ENCODE measurements around the gene C17orf67. TPM values are rescaled to one million over a fixed set of nuclear protein-coding genes. Genes with fewer than 3 reads are reported as not detected.

C17orf67 gene
- total and polyA plus RNA-seq, 9 of the 15 experiments (the other 6 are each of a cell fraction or from before 2014, with no cell fraction given), result 0.07 to 1.7 (median 0.59) TPM

DNA sequence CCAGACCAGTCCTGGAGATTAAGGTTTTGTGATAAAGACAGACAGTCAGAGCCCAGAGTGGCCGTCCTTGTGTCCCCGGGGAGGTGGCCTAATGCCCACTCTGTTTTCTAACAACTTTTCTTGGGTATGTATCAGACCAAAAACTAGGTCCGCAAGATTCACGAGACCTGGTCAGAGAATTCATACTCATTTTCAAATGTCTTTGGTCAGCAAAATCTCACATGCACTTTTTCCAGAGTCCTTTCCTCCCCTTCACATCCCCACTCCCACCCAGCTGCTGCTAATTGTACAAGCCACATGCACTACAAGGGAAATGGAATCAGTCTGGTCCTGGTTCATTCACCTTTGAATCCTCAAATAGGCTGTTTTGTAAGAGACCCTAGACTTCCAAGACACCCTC, 61.7 kb downstream of the C17orf67 start:
- TF ChIP-seq NRF1 (conservative IDR thresholded peaks at IDR 0.05 in 1 of 2, IDR thresholded peaks at IDR 0.05 in 1 of 2) (no peak), MAFF (IDR thresholded peaks at IDR 0.05; ENCODE audit: low read length) (0 out of 2 replicates have a peak, but pooled peaks have one; percentile 18), FOXM1 (IDR thresholded peaks at IDR 0.05; ENCODE audit: low read depth) (no peak), FOXM1 (CRISPR knock-in tag; IDR thresholded peaks at IDR 0.05; ENCODE audit: low read depth) (no peak), TCF15 (CRISPR knock-in tag; IDR thresholded peaks at IDR 0.05) (no peak), MLX (CRISPR knock-in tag; conservative IDR thresholded peaks at IDR 0.05) (no peak), ZNF263 (CRISPR knock-in tag; IDR thresholded peaks at IDR 0.05; ENCODE audit: borderline replicate concordance) (no peak), MTF1 (CRISPR knock-in tag; IDR thresholded peaks at IDR 0.05; ENCODE audit: borderline replicate concordance) (no peak), MAFG (tag; conservative IDR thresholded peaks at IDR 0.05) (0 out of 2 replicates have a peak, but pooled peaks have one; percentile 22), C11orf30 (IDR thresholded peaks at IDR 0.05; ENCODE audit: low read depth) (peak; percentile 16; the same call in 1 of the 2 replicates), CBX1 (IDR thresholded peaks at IDR 0.05; ENCODE audit: low read depth) (no peak), ZNF316 (IDR thresholded peaks at IDR 0.05) (peak; percentile 52)
- H4K20me1 ChIP-seq (replicated peaks; ENCODE audit: control insufficient read depth, insufficient read depth, low read length), result no peaks in the 10 kb centered on the region
- no peak overlapping the region for H3K9ac ChIP-seq (ENCODE audit: insufficient read depth in 1 of 2, low read depth in 2 of 2, low read length in 2 of 2)
- peaks cover 5 to 22% of the 10 kb centered on the region in 2 experiments; a peak in 4 of 5 replicates for H3K27me3 ChIP-seq (ENCODE audit: control insufficient read depth in 2 of 2, insufficient read depth in 2 of 2, low read length in 2 of 2)
- H3K9me1 ChIP-seq (ENCODE audit: control insufficient read depth, insufficient read depth, low read length), result no peaks in the 10 kb centered on the region
- CTCF ChIA-PET (ENCODE audit: low intra/inter-chr PET ratio), result no interaction called here
- in situ Hi-C loops (cut with MboI) (no loop called here), intact Hi-C loops (cut with micrococcal nuclease) (no loop called here)
- POLR2A ChIA-PET, result interaction anchor here (0.6 to 1.0 kb wide), 3 partner anchors 9 to 376 kb away, joined by 3 read pairs; no protein-coding TSS in a partner anchor
- whole genome bisulfite sequencing (ENCODE audit: insufficient coverage, low coverage, missing lambda C conversion rate), result 4% methylated on average over 4 of the region's 4 CpGs
- FAIRE-seq, result no peak
- H2AFZ ChIP-seq (ENCODE audit: low read depth, low read length), result no peak overlapping the region
- H3K4me3 ChIP-seq, result no peak overlapping the region
- no peaks in the 10 kb centered on the region for H3K9me3 ChIP-seq (replicated peaks; ENCODE audit: control insufficient read depth, insufficient read depth, low read depth, low read length)
- no TSS peak for BruUV-seq (replicated peaks)
- no peak overlapping the region for H3K4me2 ChIP-seq (ENCODE audit: insufficient read depth, low read length)
- H3K36me3 ChIP-seq (ENCODE audit: control insufficient read depth, insufficient read depth, low read length), result no peaks in the 10 kb centered on the region
- ATAC-seq, result no peak
- no peaks in the 10 kb centered on the region for H3K79me2 ChIP-seq (ENCODE audit: control insufficient read depth, insufficient read depth, low read length)
- no peak for DNase-seq (ENCODE audit: extremely low read depth in 1 of 4, low spot score in 3 of 4)
- no peak overlapping the region for H3K27ac ChIP-seq (ENCODE audit: extremely low read depth, low read depth, low read length)
- H3K4me1 ChIP-seq (replicated peaks in 1 of 2; ENCODE audit: control insufficient read depth in 2 of 2, insufficient read depth in 2 of 2, low read length in 2 of 2), result peaks cover 0 to 7% of the 10 kb centered on the region in 2 experiments; a peak in 2 of 5 replicates

All from K562 (cell line).